HepG2 (cell line): Measurements from ENCODE around the gene GCM1.

Experiments used
- ARID2 ChIP-seq: sonication (generic); formaldehyde crosslinking; IDR thresholded peaks from 2 replicates; pipeline ENCODE4 v1.8.1; 2022; ENCODE audit warnings: mild to moderate bottlenecking, missing genetic modification reagents, borderline replicate concordance
- CTCF ChIP-seq: sonication (generic); formaldehyde crosslinking; IDR thresholded peaks from 2 replicates; pipeline ENCODE4 v1.5.0; 2020; ENCODE audit warnings: mild to moderate bottlenecking, missing genetic modification reagents, moderate library complexity
- ESRRA ChIP-seq: sonication (generic); formaldehyde crosslinking; IDR thresholded peaks from 2 replicates; pipeline ENCODE4 v1.5.1; 2020; ENCODE audit warnings: mild to moderate bottlenecking, low read depth, missing genetic modification reagents
- GABPA ChIP-seq, 2 experiments: IDR thresholded peaks; 2 replicates each; pipeline ENCODE4 v1.6.1; 2011 to 2016; ENCODE audit warnings: low read depth in 2 of 2, low read length in 1 of 2, missing biosample characterization in 1 of 2, missing genetic modification characterization in 1 of 2
- HNRNPLL ChIP-seq: fragments of 200-400 bp; formaldehyde crosslinking; IDR thresholded peaks from 2 replicates; pipeline ENCODE4 v1.6.1; 2017; ENCODE audit warnings: mild to moderate bottlenecking, low read depth, low read length; ENCODE audit not compliant: poor library complexity, severe bottlenecking
- NCOA2 ChIP-seq: sonication (generic); formaldehyde crosslinking; IDR thresholded peaks from 2 replicates; pipeline ENCODE4 v1.8.0; 2022; ENCODE audit warnings: inconsistent platforms
- SNAI1 ChIP-seq: sonication (generic); formaldehyde crosslinking; IDR thresholded peaks from 2 replicates; pipeline ENCODE4 v1.5.0; 2020; ENCODE audit warnings: mild to moderate bottlenecking, missing genetic modification reagents, borderline replicate concordance
- THAP7 ChIP-seq: sonication (generic); formaldehyde crosslinking; IDR thresholded peaks from 2 replicates; pipeline ENCODE4 v1.8.1; 2023; ENCODE audit warnings: mild to moderate bottlenecking, missing genetic modification reagents
- ZNF354B ChIP-seq: sonication (generic); formaldehyde crosslinking; IDR thresholded peaks from 2 replicates; pipeline ENCODE4 v1.8.0; 2022; ENCODE audit warnings: mild to moderate bottlenecking, missing genetic modification reagents
- ZNF512B ChIP-seq: sonication (generic); formaldehyde crosslinking; IDR thresholded peaks from 2 replicates; pipeline ENCODE4 v1.5.1; 2020; ENCODE audit warnings: missing genetic modification reagents, mild to moderate bottlenecking, borderline replicate concordance
- ZNF747 ChIP-seq: sonication (generic); formaldehyde crosslinking; IDR thresholded peaks from 2 replicates; pipeline ENCODE4 v1.8.1; 2023; ENCODE audit warnings: missing genetic modification reagents, mild to moderate bottlenecking, borderline replicate concordance

GRCh38 chr6:53148684-53149083 lies at the start of gene GCM1:
- no peak for TF ChIP-seq HNRNPLL
- TF ChIP-seq ARID2 (CRISPR knock-in tag), result no peak
- no peak for TF ChIP-seq GABPA (IDR thresholded peaks at IDR 0.05; ENCODE audit: low read depth, low read length)
- no peak for TF ChIP-seq GABPA (CRISPR knock-in tag; IDR thresholded peaks at IDR 0.05; ENCODE audit: low read depth)
- no peak for TF ChIP-seq THAP7 (CRISPR knock-in tag)
- no peak for TF ChIP-seq NCOA2 (CRISPR knock-in tag)
- no peak for TF ChIP-seq CTCF (CRISPR knock-in tag)
- no peak for TF ChIP-seq ESRRA (CRISPR knock-in tag)
- TF ChIP-seq ZNF354B (CRISPR knock-in tag), result no peak
- no peak for TF ChIP-seq ZNF512B (CRISPR knock-in tag)
- no peak for TF ChIP-seq SNAI1 (CRISPR knock-in tag)
- no peak for TF ChIP-seq ZNF747 (CRISPR knock-in tag)
